OCI-LY1 (cell line): Measurements from ENCODE around the gene EIF3J.
"Not testable (repeated sequence)": the region's sequence is repeated elsewhere in the genome, so short reads cannot be mapped to it uniquely, and the experiment has no call there.

Experiments used
- H2AFZ ChIP-seq: fragments of 200-600 bp; sonication (generic), shearing (Covaris generic); 2 replicates; pipeline ENCODE4 v1.6.0; 2014; ENCODE audit warnings: antibody characterized with exemption, mild to moderate bottlenecking, low read length
- H3F3A ChIP-seq: fragments of 200-600 bp; sonication (generic), shearing (Covaris generic); 2 replicates; pipeline ENCODE4 v1.6.0; 2014; ENCODE audit warnings: mild to moderate bottlenecking, antibody characterized with exemption, low read length, moderate library complexity; ENCODE audit not compliant: insufficient read depth
- H3K27ac ChIP-seq: fragments of 200-600 bp; sonication (generic); 2 replicates; pipeline ENCODE4 v1.5.1; 2014; ENCODE audit warnings: low read length, mixed run types, mild to moderate bottlenecking, low read depth; ENCODE audit not compliant: poor library complexity, severe bottlenecking
- H3K27me3 ChIP-seq: fragments of 200-600 bp; sonication (generic); 2 replicates; pipeline ENCODE4 v1.6.0; 2014; ENCODE audit warnings: antibody characterized with exemption, mild to moderate bottlenecking, low read length, moderate library complexity; ENCODE audit not compliant: insufficient read depth
- H3K36me3 ChIP-seq: fragments of 200-600 bp; sonication (generic); 2 replicates; pipeline ENCODE4 v1.6.1; 2014; ENCODE audit warnings: mild to moderate bottlenecking, antibody characterized with exemption, low read length, moderate library complexity, mixed read lengths; ENCODE audit not compliant: insufficient read depth
- H3K4me1 ChIP-seq: fragments of 200-600 bp; sonication (generic); 2 replicates; pipeline ENCODE4 v1.5.1; 2014; ENCODE audit warnings: mild to moderate bottlenecking, low read length, moderate library complexity; ENCODE audit not compliant: insufficient read depth, severe bottlenecking
- H3K4me2 ChIP-seq: fragments of 200-600 bp; sonication (generic), shearing (Covaris generic); 2 replicates; pipeline ENCODE4 v1.6.1; 2014; ENCODE audit warnings: low read length
- H3K4me3 ChIP-seq: fragments of 200-600 bp; sonication (generic); 2 replicates; pipeline ENCODE4 v1.5.1; 2014; ENCODE audit warnings: low read length, low read depth, mild to moderate bottlenecking, mixed read lengths; ENCODE audit not compliant: poor library complexity, severe bottlenecking
- H3K79me2 ChIP-seq: fragments of 200-600 bp; shearing (Covaris generic); 2 replicates; pipeline ENCODE4 v1.6.1; 2016; ENCODE audit warnings: mixed run types, low read length, mixed read lengths; ENCODE audit not compliant: insufficient read depth
- H3K9ac ChIP-seq: fragments of 200-600 bp; sonication (generic), shearing (Covaris generic); 2 replicates; pipeline ENCODE4 v1.6.1; 2014; ENCODE audit warnings: mild to moderate bottlenecking, low read length, mixed read lengths
- H3K9me2 ChIP-seq: fragments of 200-600 bp; sonication (generic), shearing (Covaris generic); 2 replicates; pipeline ENCODE4 v1.6.1; 2014; ENCODE audit warnings: low read depth, mild to moderate bottlenecking, low read length, mixed read lengths
- H3K9me3 ChIP-seq: fragments of 200-600 bp; shearing (Covaris generic); 2 replicates; pipeline ENCODE4 v1.6.1; 2014; ENCODE audit warnings: low read length, mixed read lengths
- H4K20me1 ChIP-seq: fragments of 200-600 bp; sonication (generic), shearing (Covaris generic); 2 replicates; pipeline ENCODE4 v1.6.0; 2016; ENCODE audit warnings: mild to moderate bottlenecking, low read length; ENCODE audit not compliant: insufficient read depth
- CTCF ChIP-seq: fragments of 200-600 bp; sonication (generic), shearing (Covaris generic); IDR thresholded peaks from 2 replicates; pipeline ENCODE4 v1.5.1; 2017; ENCODE audit warnings: mild to moderate bottlenecking, antibody characterized with exemption, low read length, moderate library complexity, mixed read lengths
- EZH2 ChIP-seq: fragments of 200-600 bp; sonication (generic), shearing (Covaris generic); IDR thresholded peaks from 2 replicates; pipeline ENCODE4 v1.8.0; 2017; ENCODE audit warnings: borderline replicate concordance, mixed run types, mild to moderate bottlenecking, antibody characterized with exemption, low read length, moderate library complexity, mixed read lengths

Gene EIF3J

GRCh38 chr15:44541282-44541958 is 4.5 kb downstream of the EIF3J start:
- Histone ChIP-seq H3K36me3 (peaks cover 49% of the 10 kb centered on the region), H3K27ac (no peak overlapping the region), H3K4me2 (peak overlapping the region; percentile 15; the same call in 1 of the 2 replicates), H3K9ac (no peak overlapping the region), H3K9me2 (no peaks in the 10 kb centered on the region), H3K4me3 (no peak overlapping the region), H3K27me3 (no peaks in the 10 kb centered on the region), H3K79me2 (peaks cover 73% of the 10 kb centered on the region), H3F3A (no peaks in the 10 kb centered on the region), H2AFZ (no peak overlapping the region), H3K4me1 (peaks cover 53% of the 10 kb centered on the region), H3K9me3 (no peaks in the 10 kb centered on the region), H4K20me1 (no peaks in the 10 kb centered on the region)
- TF ChIP-seq CTCF: no peak
- TF ChIP-seq EZH2: no peak

- Histone ChIP-seq H3K4me2 (no peak overlapping the region), H3K9me3 (no peaks in the 10 kb centered on the region), H3F3A (no peaks in the 10 kb centered on the region), H4K20me1 (no peaks in the 10 kb centered on the region), H3K4me1 (peaks cover 53% of the 10 kb centered on the region), H2AFZ (no peak overlapping the region), H3K27ac (no peak overlapping the region), H3K9ac (no peak overlapping the region), H3K4me3 (no peak overlapping the region), H3K36me3 (peaks cover 49% of the 10 kb centered on the region), H3K27me3 (no peaks in the 10 kb centered on the region), H3K9me2 (no peaks in the 10 kb centered on the region), H3K79me2 (peaks cover 79% of the 10 kb centered on the region)
- TF ChIP-seq CTCF: no peak
Observed at GRCh38 chr15:44542596-44542995, 5.6 kb downstream of the EIF3J start.

GRCh38 chr15:44544745-44545144 is 7.8 kb downstream of the EIF3J start:
- not testable (repeated sequence) for H3F3A ChIP-seq, H3K9me2 ChIP-seq, H3K4me2 ChIP-seq, H3K9me3 ChIP-seq, H2AFZ ChIP-seq, H3K27ac ChIP-seq, H4K20me1 ChIP-seq, H3K27me3 ChIP-seq, H3K9ac ChIP-seq, H3K4me3 ChIP-seq
- Histone ChIP-seq H3K79me2 (peaks cover 78% of the 10 kb centered on the region), H3K36me3 (peaks cover 49% of the 10 kb centered on the region), H3K4me1 (peaks cover 42% of the 10 kb centered on the region)
